ENCODE measurements around the gene CHRNA9.
"Not testable (repeated sequence)": the region's sequence is repeated elsewhere in the genome, so short reads cannot be mapped to it uniquely, and the experiment has no call there.

The CHRNA9 gene, protein sequence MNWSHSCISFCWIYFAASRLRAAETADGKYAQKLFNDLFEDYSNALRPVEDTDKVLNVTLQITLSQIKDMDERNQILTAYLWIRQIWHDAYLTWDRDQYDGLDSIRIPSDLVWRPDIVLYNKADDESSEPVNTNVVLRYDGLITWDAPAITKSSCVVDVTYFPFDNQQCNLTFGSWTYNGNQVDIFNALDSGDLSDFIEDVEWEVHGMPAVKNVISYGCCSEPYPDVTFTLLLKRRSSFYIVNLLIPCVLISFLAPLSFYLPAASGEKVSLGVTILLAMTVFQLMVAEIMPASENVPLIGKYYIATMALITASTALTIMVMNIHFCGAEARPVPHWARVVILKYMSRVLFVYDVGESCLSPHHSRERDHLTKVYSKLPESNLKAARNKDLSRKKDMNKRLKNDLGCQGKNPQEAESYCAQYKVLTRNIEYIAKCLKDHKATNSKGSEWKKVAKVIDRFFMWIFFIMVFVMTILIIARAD

DNA sequence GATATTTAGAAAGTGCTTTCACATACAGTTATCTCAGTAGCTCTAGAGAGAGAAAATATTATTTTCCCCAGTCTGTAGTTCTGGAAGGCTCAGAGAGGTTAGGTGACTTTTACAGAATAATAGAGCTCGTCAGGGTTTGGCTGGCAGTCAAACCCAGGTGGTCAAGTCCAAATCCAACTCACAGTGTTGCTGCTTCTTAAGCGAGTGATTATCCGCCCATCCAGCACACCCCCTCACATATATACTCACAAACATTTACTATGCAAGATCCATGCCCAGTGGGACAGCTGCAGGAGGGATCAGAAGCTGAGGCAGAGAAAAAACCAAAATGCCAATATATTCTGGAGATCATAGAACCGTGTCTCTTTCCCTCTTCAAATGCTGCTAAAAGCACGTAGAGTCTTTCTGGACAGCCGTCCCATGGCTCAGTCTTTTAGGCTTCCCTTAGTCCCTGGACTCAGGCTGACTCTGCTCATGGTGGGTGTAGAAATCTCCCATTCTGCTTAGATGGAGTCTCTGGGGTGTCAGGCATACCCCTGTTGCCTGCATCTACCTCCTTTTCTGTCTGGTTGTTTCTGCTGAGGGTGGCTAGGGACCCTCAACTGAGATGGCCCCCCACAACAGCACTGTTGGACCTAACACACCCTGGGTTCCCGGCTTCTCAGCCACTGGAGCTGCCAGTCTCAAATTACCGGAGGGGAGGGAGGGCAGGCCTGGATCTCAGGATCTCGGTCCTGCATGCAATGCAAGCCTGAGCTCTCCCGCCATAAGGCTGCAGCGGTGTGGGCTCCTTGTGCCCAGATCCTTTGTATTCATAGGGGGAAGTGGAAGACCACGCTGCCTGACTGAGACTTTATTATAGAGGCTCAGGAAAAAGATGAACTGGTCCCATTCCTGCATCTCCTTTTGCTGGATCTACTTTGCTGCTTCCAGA, at the start of gene CHRNA9:
CHRNA9 (plus strand) TSS at position 743 of the 934 bp plus-strand sequence; CDS start at position 878, 135 bp downstream.
- DNase-seq = no peak

DNA sequence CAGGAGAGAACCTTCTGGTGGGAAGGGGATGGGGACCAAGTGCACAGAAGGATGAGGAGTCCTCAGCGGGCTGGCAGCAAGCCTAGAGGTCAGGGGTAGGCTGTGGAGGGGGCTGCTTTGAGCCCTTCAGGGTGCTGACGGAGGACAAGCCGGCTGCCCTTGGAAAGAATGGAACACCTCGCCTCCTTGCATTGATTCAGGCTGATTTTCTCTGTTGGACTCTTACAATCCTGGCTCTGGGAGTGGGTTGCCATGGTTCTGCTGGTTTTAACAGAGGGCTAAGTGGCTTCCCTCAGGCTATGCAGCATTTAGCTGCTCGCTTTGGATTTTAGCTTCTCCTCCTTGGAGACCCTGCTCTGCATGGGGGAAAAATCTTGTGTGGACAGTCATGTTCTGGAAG, 49.4 kb upstream of the CHRNA9 start:
- no peak for DNase-seq

DNA sequence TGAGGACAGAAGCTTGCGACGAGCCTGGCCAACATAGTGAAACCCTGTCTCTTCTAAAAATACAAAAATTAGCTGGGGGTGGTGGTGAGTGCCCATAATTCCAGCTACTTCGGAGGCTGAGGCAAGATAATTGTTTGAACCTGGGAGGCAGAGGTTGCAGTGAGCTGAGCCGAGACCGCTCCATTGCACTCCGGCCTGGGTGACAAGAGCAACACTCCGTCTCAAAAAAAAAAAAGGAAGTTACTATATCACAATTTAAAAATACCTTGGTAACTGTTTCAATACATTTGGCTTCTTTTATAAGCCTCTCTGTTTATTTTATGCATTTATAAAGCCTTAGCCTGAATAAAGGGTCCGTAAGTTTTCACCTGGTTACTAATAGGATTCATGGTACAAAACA, 46.6 kb upstream of the CHRNA9 start:
- DNase-seq = no peak

DNA sequence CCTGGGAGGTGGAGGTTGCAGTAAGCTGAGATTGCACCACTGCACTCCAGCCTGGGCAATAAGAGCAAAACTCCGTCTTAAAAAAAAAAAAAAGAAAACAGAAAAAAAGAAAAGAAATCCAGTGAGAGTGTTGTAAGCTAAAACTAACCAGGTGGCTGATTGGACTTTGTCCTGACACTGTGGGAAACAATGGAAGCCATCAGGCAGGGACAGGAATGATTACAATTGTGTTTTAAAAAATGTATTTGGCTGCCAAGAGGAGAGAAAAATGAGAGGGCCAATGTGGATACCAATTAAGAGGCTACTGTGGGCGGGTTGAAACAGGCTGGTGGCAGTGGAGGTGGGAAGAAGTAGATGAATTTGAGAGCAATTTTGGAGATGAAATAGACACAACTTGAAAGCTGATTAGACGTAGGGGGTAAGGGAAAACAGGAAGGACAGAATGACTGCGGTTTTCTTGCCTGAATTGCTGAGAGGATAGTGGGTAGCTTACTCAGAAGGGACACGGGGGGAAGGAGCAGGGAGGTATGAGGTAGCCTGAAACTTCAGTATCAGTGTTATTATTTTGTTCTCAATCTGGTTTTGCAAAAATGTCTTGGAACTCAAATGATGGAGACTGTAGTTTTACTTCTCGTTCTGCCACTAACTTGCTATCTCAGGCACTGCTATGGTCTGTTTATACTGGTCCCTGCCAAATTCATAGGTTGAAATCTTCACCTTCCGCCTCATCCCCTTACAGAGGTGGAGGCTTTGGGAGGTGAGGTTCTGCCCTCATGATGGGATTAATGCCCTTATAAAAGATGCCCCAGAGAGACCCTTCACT, 45.6 kb upstream of the CHRNA9 start:
- DNase-seq = peak; percentile 66

DNA sequence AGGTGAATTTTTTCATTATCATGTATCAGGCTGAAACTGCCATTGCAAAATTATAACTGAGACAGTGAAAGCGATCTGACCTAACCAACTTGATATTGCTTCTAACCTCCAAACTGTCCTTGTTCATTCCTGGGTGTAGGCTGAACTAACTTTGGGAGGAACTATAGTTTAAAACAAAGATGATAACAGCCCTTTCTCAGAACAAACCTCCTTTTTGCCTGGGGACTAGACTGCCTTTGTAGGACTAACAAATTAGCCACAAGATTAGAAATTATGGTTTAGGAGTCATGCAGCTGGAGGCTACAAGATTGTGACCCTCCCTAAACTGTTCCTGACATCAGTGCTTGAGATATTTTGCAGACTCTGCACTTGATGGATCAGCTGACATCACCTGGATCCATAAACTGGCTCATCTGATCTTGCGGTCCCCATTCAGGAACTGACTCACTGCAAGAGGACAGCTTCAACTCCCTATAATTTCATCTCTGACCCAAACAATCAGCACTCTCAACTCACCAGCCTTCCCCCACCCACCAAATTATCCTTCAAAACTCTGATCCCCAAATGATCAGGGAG, 44.4 kb upstream of the CHRNA9 start:
- DNase-seq = peak; percentile 40

DNA sequence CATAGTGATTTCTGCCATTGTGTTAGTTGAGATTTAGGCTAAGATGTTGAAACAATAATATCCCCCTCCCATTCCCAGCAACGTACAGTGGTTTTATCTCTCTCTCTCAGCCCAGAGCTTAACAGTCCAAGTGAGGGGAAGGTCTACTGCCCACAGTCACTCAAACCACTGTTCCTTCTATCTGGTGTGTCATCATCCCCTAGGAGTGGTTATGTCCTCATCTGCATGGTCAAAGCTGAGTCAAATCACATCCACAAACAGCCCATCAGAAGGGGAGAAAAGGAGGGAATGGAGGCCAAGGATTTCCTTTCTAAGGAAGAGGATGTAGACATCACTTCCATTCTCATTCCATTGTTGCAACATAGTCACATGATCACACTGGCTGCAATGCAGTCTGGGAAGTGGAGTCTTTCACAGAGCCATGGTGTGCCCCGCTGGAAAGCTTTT, 42.8 kb upstream of the CHRNA9 start:
- no peak for DNase-seq

DNA sequence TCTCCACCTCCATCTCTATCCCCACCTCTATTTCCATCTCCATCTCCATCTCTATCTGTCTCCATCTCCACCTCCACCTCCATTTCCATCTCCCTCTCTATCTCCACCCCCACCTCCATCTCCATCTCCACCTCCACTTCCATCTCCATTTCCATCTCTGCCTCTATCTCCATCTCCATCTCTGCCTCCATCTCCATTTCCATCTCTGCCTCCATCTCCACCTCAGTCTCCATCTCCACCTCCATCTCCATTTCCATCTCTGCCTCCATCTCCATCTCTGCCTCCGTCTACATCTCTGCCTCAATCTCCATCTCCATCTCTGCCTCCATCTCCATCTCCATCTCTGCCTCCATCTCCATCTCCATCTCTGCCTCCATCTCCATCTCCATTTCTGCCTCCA, 40.8 kb upstream of the CHRNA9 start:
- DNase-seq = no peak

DNA sequence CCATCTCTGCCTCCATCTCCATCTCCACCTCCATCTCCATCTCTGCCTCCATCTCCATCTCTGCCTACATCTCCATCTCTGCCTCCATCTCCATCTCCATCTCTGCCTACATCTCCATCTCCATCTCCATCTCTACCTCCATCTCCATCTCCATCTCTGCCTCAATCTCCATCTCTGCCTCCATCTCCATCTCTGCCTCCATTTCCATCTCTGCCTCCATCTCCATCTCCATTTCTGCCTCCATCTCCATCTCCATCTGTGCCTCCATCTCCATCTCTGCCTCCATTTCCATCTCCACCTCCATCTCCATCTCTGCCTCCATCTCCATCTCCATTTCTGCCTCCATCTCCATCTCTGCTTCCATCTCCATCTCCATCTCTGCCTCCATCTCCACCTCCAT, 40.1 kb upstream of the CHRNA9 start:
- not testable (repeated sequence) for DNase-seq

DNA sequence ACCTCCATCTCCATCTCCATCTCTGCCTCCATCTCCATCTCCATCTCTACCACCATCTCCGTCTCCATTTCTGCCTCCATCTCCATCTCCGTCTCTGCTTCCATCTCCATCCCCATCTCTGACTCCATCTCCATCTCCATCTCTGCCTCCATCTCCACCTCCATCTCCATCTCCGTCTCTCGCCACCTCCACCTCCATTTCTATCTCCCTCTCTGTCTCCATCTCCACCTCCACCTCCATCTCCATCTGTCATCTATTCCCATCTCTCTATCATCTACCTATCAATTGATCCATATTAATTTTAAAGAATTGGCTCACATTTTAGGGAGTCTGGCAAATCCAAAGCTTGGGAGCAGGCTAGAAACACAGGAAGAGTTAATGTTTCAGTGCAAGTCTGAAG, 39.6 kb upstream of the CHRNA9 start:
- DNase-seq = no peak

DNA sequence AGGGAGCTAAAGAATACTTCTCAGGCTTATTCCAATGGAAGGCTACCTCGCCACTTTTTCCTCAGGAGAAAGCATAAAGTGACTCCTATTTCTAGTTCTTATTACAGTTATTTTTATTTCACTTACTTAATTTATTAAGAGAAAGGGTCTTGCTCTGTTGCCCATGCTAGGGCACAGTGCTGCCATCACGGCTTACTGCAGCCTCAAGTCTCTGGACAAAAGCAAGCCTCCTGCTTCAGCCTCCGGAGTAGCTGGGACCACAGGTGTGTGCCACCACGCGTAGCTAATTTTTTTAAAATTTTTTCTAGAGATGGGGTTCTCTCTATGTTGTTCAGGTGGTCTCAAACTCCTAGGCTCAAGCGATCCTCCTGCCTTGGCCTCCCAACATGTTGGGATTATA, 36.0 kb upstream of the CHRNA9 start:
- DNase-seq = no peak

DNA sequence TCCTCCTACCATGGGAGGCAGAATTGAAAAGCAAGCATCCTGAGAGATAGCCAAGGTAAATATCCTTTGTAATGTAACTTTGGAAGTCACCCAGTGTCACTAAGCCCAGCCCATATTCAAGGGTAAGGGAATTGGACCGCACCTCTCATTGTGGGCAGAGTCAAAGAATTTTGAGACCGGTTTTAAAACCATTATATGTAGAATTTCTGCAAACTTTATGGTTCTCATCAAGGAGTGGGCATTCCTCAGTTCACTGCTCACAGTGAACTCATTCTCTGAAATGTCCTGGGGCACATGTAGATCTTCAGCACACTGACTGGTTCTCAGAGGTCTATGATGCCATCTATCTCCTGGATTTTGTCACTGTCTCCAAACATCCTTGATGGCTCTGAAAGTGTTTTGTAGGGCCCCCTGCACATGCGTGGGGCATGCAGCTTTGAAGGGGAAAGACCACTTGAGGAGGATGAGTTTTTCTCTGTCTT, 35.3 kb upstream of the CHRNA9 start:
- peak; percentile 22 for DNase-seq

DNA sequence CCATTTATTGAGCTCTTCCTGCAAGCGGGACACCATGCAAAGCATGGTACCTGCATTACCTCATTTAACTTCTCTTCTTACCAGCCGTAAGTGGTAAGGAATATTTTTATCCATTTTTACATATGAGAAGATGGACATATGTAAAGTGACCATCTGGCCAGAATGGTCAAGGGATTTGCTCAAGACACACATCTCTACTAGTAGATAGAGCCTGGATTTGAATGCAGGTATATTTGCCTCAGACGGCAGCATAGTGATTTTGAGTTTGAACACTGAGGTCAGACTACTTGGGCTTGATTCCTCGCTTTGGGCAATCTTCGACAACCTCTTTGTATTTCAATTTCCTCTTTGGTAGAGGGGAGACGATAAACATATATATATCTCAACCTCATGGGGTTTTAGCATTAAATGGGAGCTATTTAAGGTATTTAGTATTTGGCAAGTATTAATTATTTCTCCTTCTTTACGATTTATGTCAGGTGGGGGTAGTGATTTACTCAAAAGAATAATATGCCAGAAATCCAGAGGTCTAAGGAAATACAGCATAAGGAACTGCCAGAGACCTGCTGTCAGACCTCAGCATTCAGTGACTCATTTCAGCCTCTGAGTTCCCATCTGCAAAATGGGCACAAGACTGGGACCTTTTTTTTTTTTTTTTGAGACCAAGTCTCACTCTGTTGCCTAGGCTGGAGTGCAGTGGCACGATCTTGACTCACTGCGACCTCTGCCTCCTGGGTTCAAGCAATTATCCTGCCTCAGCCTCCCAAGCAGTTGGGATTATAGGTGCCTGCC, 34.6 kb upstream of the CHRNA9 start:
- peak; percentile 28 for DNase-seq

DNA sequence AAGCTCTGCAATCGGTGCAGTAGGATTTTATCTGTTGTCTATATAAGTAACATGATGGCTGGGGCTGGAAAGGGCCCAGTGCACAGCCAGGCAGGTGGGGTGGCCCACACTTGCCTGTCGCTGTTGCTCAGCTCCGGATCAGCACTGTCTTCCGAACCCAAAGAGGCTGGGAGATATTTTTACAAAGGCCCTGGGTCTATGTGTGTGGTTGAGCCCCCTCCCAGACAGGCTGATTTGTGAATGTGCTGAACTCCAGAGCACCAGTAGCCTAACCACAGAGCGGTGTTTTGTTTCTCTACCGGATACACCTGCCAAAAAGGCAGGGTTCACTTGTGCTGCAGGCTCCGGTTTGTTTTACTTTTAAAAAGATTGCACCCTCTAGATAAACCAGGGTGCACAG, 33.5 kb upstream of the CHRNA9 start:
- peak; percentile 84 for DNase-seq

DNA sequence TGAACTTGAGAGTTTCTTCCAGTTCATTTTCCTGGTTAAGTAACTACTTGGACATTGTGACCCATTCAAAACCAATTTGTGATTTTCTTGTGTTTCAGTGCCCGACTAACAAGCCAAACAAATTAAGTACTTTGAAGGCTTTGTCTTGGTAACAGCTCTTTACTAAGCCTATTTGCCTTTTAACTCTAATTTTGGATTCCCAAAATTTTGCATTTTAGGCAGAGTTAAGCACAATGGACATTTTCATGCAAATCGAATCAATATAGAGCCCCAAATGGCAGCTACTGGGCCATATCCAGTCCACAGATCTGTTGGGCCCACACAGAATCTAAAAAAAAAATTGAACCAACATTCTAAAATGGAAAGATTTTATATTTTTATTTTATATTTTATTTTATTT, 31.4 kb upstream of the CHRNA9 start:
- DNase-seq = no peak

DNA sequence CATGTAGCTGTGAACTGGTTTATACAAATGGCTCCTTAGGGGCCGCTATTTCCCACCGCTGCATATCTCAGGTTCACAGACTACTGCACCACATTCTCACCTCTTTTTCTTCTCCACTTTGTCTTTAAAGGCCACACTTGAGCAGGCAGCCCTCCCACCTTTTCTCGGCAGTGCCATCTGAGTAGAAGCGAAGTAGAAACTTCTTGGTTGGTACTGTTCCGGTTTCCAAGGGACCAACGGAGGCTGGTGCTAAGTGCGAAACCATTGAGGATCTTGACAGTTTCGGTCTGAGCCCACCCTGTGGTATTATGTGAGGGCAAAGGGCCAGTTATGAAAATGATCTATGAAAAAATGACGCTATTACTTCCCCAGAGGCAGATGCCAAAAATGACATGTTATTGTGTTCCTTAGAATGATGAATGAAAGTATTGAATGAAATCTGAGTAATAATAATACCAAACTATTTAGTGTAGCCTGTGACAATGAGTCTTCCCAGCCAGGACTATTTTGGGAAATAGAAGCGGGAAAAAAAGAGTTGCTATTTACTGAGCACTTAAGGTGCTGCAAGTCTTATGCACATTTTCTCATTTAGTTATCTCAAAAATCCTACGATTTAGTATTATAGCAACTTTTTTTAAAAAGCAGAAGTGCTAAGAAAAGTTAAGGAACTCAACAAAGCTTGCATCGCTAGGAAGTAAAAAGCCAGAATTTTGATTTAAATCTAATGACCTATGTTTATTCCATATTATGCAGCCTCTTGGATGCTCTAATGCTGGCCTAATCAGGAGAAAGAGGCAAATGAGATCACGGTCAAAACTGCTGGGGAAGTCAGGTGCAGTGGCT, 29.6 kb upstream of the CHRNA9 start:
- DNase-seq = peak; percentile 60

DNA sequence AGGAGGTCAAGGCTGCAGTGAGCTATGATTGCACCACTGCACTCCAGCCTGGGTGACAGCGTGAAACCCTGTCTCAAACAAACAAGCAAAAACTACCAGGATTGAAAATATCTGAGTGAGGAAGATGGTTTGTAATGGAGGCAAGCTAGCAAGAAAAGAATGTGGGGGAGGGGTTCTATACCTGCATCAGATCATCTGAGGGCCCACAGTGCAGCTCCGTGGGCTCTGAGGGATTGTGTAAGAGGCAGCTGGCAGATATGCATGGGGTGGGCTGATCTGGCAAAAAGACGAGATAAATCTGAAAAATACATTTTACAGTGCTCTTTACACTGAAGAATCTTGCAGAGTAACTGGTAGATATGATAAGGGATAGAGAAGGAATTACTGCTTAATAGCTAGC, 28.9 kb upstream of the CHRNA9 start:
- DNase-seq = peak; percentile 18

DNA sequence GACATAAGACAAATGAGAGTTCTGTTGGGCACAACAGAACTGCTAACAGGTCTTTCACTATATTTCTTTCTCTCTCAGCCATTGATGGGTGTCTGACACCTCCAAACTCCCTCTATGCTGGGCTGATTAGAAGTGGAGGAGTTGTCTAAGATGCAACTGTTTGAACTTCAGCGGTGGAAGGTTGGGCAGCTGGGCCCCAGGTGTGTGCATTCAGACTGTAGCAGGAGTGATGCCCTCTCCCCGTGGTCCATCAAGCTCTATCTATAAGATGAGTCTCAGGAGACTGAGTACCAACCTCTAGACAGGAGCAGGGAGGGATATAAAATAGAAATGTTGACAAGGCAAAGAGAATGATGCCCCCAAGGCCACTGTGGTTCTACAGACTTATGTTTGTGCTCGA, 28.2 kb upstream of the CHRNA9 start:
- peak; percentile 41 for DNase-seq

DNA sequence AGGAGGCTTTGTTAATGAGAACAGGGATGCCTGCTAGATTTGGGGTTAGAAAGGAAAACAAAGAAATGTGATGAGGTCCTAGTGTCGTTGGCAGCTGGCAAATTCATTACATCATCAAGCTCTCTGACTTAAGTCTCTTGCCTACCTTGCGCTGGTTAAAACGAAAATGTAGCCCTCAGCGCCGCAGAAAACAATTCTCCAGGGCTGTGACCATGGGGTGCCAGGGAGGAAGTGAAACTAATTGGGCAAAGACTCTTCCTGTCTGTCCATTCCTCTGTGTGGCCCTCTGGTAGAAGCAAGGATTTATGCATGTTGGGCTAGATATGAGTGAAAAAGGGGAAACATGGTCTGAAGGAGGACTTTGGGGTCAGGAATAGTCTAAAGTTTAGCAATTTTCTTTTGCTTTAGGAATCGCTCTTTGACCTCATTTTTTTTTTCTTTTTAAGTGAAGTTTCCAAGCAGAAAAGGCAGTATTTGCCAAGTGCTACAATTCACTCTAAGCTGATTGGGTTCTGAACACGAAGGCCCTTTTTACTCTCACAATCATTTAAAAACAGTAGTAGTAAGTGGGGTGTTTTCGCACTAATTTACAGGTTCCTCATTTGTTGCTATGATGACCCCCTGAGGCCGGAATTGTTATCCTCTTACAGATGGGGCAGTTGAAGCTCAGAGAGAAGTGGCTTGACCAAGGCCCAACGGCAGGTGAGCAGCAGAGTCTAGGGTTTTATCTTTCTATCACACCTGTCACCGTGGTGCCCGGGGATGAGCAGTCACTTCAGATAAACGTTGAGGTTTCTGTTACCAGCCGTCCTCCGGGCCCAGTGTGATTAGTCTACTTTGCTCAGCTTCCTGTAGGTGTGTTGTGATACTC, 27.3 kb upstream of the CHRNA9 start:
- DNase-seq = peak; percentile 84

DNA sequence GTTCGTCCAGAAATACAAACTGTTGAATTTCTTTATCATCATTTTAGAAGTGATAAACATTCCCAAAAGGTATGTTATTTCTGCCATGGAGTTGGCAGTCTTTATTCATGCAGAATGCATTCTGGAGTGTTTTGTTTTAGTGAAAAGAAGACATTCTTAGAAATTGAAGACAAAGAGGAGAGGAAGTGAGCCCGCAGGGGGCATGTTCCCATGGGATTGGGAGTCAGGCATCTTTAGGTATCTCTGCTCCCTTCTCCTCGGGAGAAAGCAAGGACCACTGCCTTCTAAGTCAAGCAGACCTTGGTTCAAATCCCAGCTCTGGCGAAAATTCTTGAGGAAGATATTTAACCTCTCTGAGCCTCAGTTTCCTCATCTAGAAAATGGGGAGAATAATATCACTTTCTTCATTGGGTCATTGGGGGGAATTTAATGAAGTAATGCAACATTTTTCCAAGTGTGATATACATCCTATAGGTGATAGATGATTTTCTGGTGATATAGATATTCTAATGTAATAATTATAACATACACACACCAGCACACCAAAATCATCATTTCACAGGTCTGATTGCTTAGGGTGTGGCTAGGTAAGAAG, 26.5 kb upstream of the CHRNA9 start:
- DNase-seq = no peak

All from CD4-positive, alpha-beta T cell treated with Interleukin-17A for 4 hours (primary cell).